Endothelial cell of umbilical vein (primary cell): ENCODE data around the gene MINDY3. TPM values are rescaled to one million over a fixed set of nuclear protein-coding genes. Genes with fewer than 3 reads are reported as not detected.

Experiments used
- BruUV-seq: library from RNA; stranded (reverse); fragments of 400-500 nt; replicated peaks from 2 replicates; lab custom pipeline; 2021; lab: Mats Ljungman, UMichigan
- CTCF ChIA-PET: fragments of 300-600, 350-600 bp; sonication (Branson Sonifier 250); formaldehyde crosslinking; loops from one replicate; lab custom pipeline; 2021; ENCODE audit warnings: antibody characterized with exemption, inconsistent platforms; lab: Charles Lee
- POLR2A ChIA-PET: fragments of 300-600, 350-600 bp; sonication (Branson Sonifier 250); formaldehyde crosslinking; loops from one replicate; lab custom pipeline; 2021; ENCODE audit warnings: antibody characterized with exemption, inconsistent platforms; lab: Charles Lee
- DNase-seq: peaks from one replicate; pipeline ENCODE4 v3.0.0-alpha.2; 2011; ENCODE audit warnings: low read depth, low spot score
- FAIRE-seq: peaks from 2 replicates; lab custom pipeline; 2011; peaks lifted over from hg19 to GRCh38; lab: Jason Lieb, UNC
- H2AFZ ChIP-seq: 2 replicates; pipeline ENCODE4 v1.6.0; 2012; ENCODE audit warnings: low read depth, low read length, control low read depth, inconsistent platforms
- H3K27ac ChIP-seq: 2 replicates; pipeline ENCODE4 v1.5.1; 2011; ENCODE audit warnings: low read depth, mild to moderate bottlenecking, control low read depth, low read length, moderate library complexity; ENCODE audit not compliant: insufficient read depth
- H3K27me3 ChIP-seq, 2 experiments: 2 replicates each; pipeline versions ENCODE4 v1.6.0 to v1.6.1; 2011; ENCODE audit warnings: low read length in 2 of 2, mixed read lengths in 1 of 2; ENCODE audit not compliant: control insufficient read depth in 2 of 2, insufficient read depth in 2 of 2
- H3K36me3 ChIP-seq, 2 experiments: 2 replicates in 1 of 2; 3 replicates in 1 of 2; pipeline ENCODE4 v1.5.1; 2011; ENCODE audit warnings: low read length in 2 of 2, mild to moderate bottlenecking in 1 of 2, moderate library complexity in 1 of 2; ENCODE audit not compliant: control insufficient read depth in 2 of 2, insufficient read depth in 2 of 2; ENCODE audit errors: extremely low read depth in 1 of 2
- H3K4me1 ChIP-seq: 3 replicates; pipeline ENCODE4 v1.5.1; 2011; ENCODE audit warnings: mild to moderate bottlenecking, low read length; ENCODE audit not compliant: control insufficient read depth, insufficient read depth; ENCODE audit errors: extremely low read depth
- H3K4me2 ChIP-seq: 2 replicates; pipeline ENCODE4 v1.6.1; 2011; ENCODE audit warnings: low read length, control low read depth, mixed read lengths; ENCODE audit not compliant: insufficient read depth
- H3K4me3 ChIP-seq, 3 experiments: fragments of 200-600 bp in 1 of 3; sonication (generic), shearing (Covaris generic) in 1 of 3; replicated peaks in 1 of 3; 2 replicates each; pipeline ENCODE4 v1.5.1; 2011 to 2016; ENCODE audit warnings: control low read depth in 3 of 3, low read length in 3 of 3, mild to moderate bottlenecking in 2 of 3, inconsistent platforms in 1 of 3, low read depth in 1 of 3, moderate library complexity in 1 of 3; ENCODE audit not compliant: insufficient read depth in 1 of 3
- H3K79me2 ChIP-seq: 2 replicates; pipeline ENCODE4 v1.6.0; 2012; ENCODE audit warnings: low read length, inconsistent platforms; ENCODE audit not compliant: control insufficient read depth, insufficient read depth
- H3K9ac ChIP-seq: replicated peaks from 2 replicates; pipeline ENCODE3; 2011; ENCODE audit warnings: low read length, control low read depth; ENCODE audit not compliant: insufficient read depth; ENCODE audit errors: extremely low read depth
- H3K9me1 ChIP-seq: replicated peaks from 3 replicates; pipeline ENCODE4 v1.6.0; 2011; ENCODE audit warnings: mild to moderate bottlenecking, low read length; ENCODE audit not compliant: control insufficient read depth, insufficient read depth; ENCODE audit errors: extremely low read depth
- H3K9me3 ChIP-seq: replicated peaks from 2 replicates; pipeline ENCODE4 v1.5.1; 2012; ENCODE audit warnings: low read length, inconsistent platforms; ENCODE audit not compliant: control insufficient read depth, insufficient read depth
- H4K20me1 ChIP-seq: replicated peaks from 2 replicates; pipeline ENCODE3; 2011; ENCODE audit warnings: mild to moderate bottlenecking, low read length; ENCODE audit not compliant: control insufficient read depth, insufficient read depth; ENCODE audit errors: extremely low read depth
- EZH2 ChIP-seq: IDR thresholded peaks from 2 replicates; pipeline ENCODE4 v1.6.1; 2012; ENCODE audit warnings: borderline replicate concordance, low read depth, mild to moderate bottlenecking, moderate library complexity, low read length, inconsistent platforms; ENCODE audit not compliant: severe bottlenecking
- FOS ChIP-seq: IDR thresholded peaks from 2 replicates; pipeline ENCODE4 v1.6.1; 2011; ENCODE audit warnings: mild to moderate bottlenecking, low read length, moderate library complexity, borderline replicate concordance; ENCODE audit not compliant: insufficient read depth
- GATA2 ChIP-seq: IDR thresholded peaks from 2 replicates; pipeline ENCODE4 v1.7.0; 2011; ENCODE audit warnings: low read depth, mild to moderate bottlenecking, moderate library complexity, mixed read lengths, low read length; ENCODE audit not compliant: insufficient read length, insufficient read depth
- JUN ChIP-seq: IDR thresholded peaks from 2 replicates; pipeline ENCODE4 v1.6.1; 2011; ENCODE audit warnings: borderline replicate concordance, low read depth; ENCODE audit not compliant: insufficient read length, insufficient read depth
- MYC ChIP-seq: IDR thresholded peaks from one replicate; pipeline ENCODE4 v1.6.1; 2011; ENCODE audit warnings: mild to moderate bottlenecking, low read depth, low read length
- POLR2A ChIP-seq: IDR thresholded peaks from 2 replicates; pipeline ENCODE4 v1.6.1; 2012; ENCODE audit warnings: low read depth, mild to moderate bottlenecking, control low read depth, low read length
- POLR2AphosphoS5 ChIP-seq: IDR thresholded peaks from 2 replicates; pipeline ENCODE4 v1.6.1; 2012; ENCODE audit warnings: low read depth, mild to moderate bottlenecking, control low read depth, low read length, moderate library complexity; ENCODE audit not compliant: insufficient read depth
- dilution Hi-C: fragments of 300-500 bp; cut with MboI; formaldehyde crosslinking; loops from one replicate; pipeline ENCODE4 v1.15.0; 2019; ENCODE audit warnings: low sequenced_read_pairs; ENCODE audit not compliant: extremely low pct_ligation_motif_present
- intact Hi-C: fragments of 100-400 bp; cut with micrococcal nuclease; formaldehyde crosslinking; loops from one replicate; pipeline ENCODE4 v1.10.0; 2022
- polyA plus RNA-seq, 4 experiments: library from polyadenylated mRNA; depleted of rRNA in 3 of 4; stranded (reverse) in 3 of 4; unstranded in 1 of 4; fragments of >200 nt; gene quantifications; 2 replicates each; pipeline versions ENCODE4 v1.2.1 to v1.2.3, GENCODE V29; 2011 to 2012; ENCODE audit warnings: missing spikeins in 1 of 4
- total RNA-seq: library from RNA; stranded (reverse); gene quantifications from 2 replicates; pipeline ENCODE4 v1.2.3, GENCODE V29; 2021
- TF ChIP-seq, protein P1 (sequence below): IDR thresholded peaks from 2 replicates; pipeline ENCODE4 v1.6.1; 2011; ENCODE audit not compliant: insufficient read depth, insufficient read length
- TF ChIP-seq, protein P2 (sequence below), 2 donors: IDR thresholded peaks; 1 replicate in 1 of 2; 2 replicates in 1 of 2; pipeline ENCODE4 v1.5.1; 2011; ENCODE audit warnings: low read length in 2 of 2, mild to moderate bottlenecking in 2 of 2, moderate library complexity in 2 of 2, control low read depth in 1 of 2, inconsistent platforms in 1 of 2, low read depth in 1 of 2; ENCODE audit not compliant: insufficient read depth in 1 of 2; ENCODE audit errors: extremely low read depth in 1 of 2

MINDY3 gene
- total and polyA plus RNA-seq, 2 donors (not counting 3 experiments of a cell fraction or from before 2014, with no cell fraction given): 7.5 to 20.2 TPM

DNA sequence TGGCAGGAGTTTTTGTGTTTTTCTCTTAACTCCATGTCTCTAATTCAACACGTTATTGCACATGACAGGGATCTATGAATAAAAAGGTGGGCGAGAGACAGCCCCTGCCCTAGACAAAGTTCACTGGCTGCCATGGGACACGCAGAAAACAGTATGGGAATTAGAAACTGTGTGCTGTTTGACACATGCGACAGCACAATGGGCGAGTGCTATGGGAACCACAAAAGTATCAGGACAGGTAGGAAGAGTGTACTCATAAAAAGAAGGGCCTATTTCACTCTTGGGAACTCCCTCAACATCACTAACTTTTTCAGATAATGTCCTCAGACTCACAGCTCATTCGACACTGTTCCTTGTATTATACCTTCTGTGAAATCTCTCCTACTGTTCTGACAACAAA lies 45.7 kb downstream of the MINDY3 start:
- no peaks in the 10 kb centered on the region for H3K9me3 ChIP-seq
- ChIA-PET CTCF (interaction anchor here (1.5 to 1.8 kb wide), 2 partner anchors 12 to 33 kb away, joined by 5 to 10 read pairs; no protein-coding TSS in a partner anchor), POLR2A (no interaction called here)
- BruUV-seq: no TSS peak
- H3K4me1 ChIP-seq: peaks cover 4% of the 10 kb centered on the region
- H2AFZ ChIP-seq: no peak overlapping the region
- H3K9me1 ChIP-seq: no peaks in the 10 kb centered on the region
- no peak overlapping the region for H3K4me3 ChIP-seq
- no peaks in the 10 kb centered on the region for H3K27me3 ChIP-seq
- H3K4me2 ChIP-seq: no peak overlapping the region
- TF ChIP-seq FOS: no peak
- no peak for TF ChIP-seq JUN
- TF ChIP-seq POLR2AphosphoS5: no peak
- TF ChIP-seq GATA2: no peak
- TF ChIP-seq EZH2: no peak
- no peak for TF ChIP-seq MYC
- no peak for TF ChIP-seq POLR2A
- TF ChIP-seq, protein P1, sequence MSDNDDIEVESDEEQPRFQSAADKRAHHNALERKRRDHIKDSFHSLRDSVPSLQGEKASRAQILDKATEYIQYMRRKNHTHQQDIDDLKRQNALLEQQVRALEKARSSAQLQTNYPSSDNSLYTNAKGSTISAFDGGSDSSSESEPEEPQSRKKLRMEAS: no peak
- TF ChIP-seq, protein P2, sequence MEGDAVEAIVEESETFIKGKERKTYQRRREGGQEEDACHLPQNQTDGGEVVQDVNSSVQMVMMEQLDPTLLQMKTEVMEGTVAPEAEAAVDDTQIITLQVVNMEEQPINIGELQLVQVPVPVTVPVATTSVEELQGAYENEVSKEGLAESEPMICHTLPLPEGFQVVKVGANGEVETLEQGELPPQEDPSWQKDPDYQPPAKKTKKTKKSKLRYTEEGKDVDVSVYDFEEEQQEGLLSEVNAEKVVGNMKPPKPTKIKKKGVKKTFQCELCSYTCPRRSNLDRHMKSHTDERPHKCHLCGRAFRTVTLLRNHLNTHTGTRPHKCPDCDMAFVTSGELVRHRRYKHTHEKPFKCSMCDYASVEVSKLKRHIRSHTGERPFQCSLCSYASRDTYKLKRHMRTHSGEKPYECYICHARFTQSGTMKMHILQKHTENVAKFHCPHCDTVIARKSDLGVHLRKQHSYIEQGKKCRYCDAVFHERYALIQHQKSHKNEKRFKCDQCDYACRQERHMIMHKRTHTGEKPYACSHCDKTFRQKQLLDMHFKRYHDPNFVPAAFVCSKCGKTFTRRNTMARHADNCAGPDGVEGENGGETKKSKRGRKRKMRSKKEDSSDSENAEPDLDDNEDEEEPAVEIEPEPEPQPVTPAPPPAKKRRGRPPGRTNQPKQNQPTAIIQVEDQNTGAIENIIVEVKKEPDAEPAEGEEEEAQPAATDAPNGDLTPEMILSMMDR (IDR thresholded peaks at IDR 0.05; ENCODE audit: extremely low read depth in 1 of 2, insufficient read depth in 1 of 2, low read depth in 1 of 2, low read length in 2 of 2): no peak
- no peak overlapping the region for H3K27ac ChIP-seq
- H4K20me1 ChIP-seq: no peaks in the 10 kb centered on the region
- DNase-seq (no peak), FAIRE-seq (no peak)
- intact Hi-C loops (no loop called here), dilution Hi-C loops (no loop called here)
- no peaks in the 10 kb centered on the region for H3K36me3 ChIP-seq
- no peak overlapping the region for H3K9ac ChIP-seq
- H3K79me2 ChIP-seq: no peaks in the 10 kb centered on the region
